Ascending aorta (tissue), 2 donors: ENCODE data around the gene PRAMEF12. TPM values are rescaled to one million over a fixed set of nuclear protein-coding genes. Genes with fewer than 3 reads are reported as not detected.
"Not testable (repeated sequence)": the region's sequence is repeated elsewhere in the genome, so short reads cannot be mapped to it uniquely, and the experiment has no call there.

Experiments
- DNase-seq, 2 donors: peaks; one replicate each; pipeline ENCODE4 v3.0.0-alpha.2; 2019; ENCODE audit warnings: low spot score in 2 of 2
- H3K27ac ChIP-seq, 2 donors: fragments of 200-600 bp; sonication (generic); one replicate each; pipeline ENCODE4 v1.5.1; 2016 to 2017; ENCODE audit warnings: mild to moderate bottlenecking in 1 of 2
- H3K27me3 ChIP-seq: fragments of 200-600 bp; sonication (generic); one replicate; pipeline ENCODE4 v1.5.1; 2017
- H3K36me3 ChIP-seq, 2 donors: fragments of 200-600 bp; sonication (generic); one replicate each; pipeline ENCODE4 v1.5.1; 2016
- H3K4me1 ChIP-seq, 2 donors: fragments of 200-600 bp; sonication (generic); one replicate each; pipeline ENCODE4 v1.5.1; 2016 to 2017; ENCODE audit warnings: mild to moderate bottlenecking in 1 of 2
- H3K4me3 ChIP-seq, 2 donors: fragments of 200-600 bp; sonication (generic); one replicate each; pipeline ENCODE4 v1.5.1; 2016 to 2017; ENCODE audit warnings: mild to moderate bottlenecking in 1 of 2
- H3K9me3 ChIP-seq, 2 donors: fragments of 200-600 bp; sonication (generic); one replicate each; pipeline ENCODE4 v1.5.1; 2016
- intact Hi-C: fragments of 100-400 bp; cut with DNase I; formaldehyde crosslinking; loops from one replicate; pipeline ENCODE4 v1.15.1; 2023
- total RNA-seq: library from RNA; depleted of rRNA; stranded (reverse); fragments of >200 nt; gene quantifications from one replicate; pipeline ENCODE4 v1.1.0, GENCODE V29; 2016
- TF ChIP-seq, protein P1 (sequence below), 3 experiments: fragments of 200-600 bp in 2 of 3; fragments of 450-650 bp in 1 of 3; sonication (generic) in 2 of 3; IDR thresholded peaks; one replicate each; pipeline ENCODE4 v1.5.1; 2016 to 2019; ENCODE audit warnings: antibody characterized with exemption in 3 of 3, mild to moderate bottlenecking in 1 of 3, moderate library complexity in 1 of 3

Gene PRAMEF12
- total RNA-seq, 1 donor from 2014 or later, result not detected

DNA sequence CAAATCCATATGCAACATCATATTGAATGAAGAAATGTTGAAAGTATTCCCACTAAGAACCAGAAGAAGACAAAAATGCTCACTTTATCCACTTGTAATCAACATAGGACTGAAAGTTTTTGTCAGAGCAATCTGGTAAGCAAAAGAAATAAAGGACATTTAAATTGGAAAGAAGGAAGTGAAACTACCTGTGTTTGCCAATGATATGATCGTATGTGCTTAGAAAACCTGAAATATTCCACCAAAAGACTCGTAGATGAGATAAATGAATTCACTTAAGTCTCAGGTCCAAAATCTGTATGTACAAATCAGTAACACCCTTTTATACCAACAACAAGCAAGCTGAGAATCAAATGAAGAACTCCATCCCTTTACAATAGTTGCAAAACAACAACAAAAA is 26.2 kb downstream of the PRAMEF12 start:
- Histone ChIP-seq H3K36me3 (no peaks in the 10 kb centered on the region), H3K27ac (no peak overlapping the region), H3K4me3 (no peak overlapping the region), H3K9me3 (no peaks in the 10 kb centered on the region), H3K4me1 (no peaks in the 10 kb centered on the region), H3K27me3 (no peaks in the 10 kb centered on the region)
- intact Hi-C loops, result no loop called here
- TF ChIP-seq, protein P1, sequence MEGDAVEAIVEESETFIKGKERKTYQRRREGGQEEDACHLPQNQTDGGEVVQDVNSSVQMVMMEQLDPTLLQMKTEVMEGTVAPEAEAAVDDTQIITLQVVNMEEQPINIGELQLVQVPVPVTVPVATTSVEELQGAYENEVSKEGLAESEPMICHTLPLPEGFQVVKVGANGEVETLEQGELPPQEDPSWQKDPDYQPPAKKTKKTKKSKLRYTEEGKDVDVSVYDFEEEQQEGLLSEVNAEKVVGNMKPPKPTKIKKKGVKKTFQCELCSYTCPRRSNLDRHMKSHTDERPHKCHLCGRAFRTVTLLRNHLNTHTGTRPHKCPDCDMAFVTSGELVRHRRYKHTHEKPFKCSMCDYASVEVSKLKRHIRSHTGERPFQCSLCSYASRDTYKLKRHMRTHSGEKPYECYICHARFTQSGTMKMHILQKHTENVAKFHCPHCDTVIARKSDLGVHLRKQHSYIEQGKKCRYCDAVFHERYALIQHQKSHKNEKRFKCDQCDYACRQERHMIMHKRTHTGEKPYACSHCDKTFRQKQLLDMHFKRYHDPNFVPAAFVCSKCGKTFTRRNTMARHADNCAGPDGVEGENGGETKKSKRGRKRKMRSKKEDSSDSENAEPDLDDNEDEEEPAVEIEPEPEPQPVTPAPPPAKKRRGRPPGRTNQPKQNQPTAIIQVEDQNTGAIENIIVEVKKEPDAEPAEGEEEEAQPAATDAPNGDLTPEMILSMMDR (IDR thresholded peaks at IDR 0.05), result no peak
- no peak for DNase-seq

DNA sequence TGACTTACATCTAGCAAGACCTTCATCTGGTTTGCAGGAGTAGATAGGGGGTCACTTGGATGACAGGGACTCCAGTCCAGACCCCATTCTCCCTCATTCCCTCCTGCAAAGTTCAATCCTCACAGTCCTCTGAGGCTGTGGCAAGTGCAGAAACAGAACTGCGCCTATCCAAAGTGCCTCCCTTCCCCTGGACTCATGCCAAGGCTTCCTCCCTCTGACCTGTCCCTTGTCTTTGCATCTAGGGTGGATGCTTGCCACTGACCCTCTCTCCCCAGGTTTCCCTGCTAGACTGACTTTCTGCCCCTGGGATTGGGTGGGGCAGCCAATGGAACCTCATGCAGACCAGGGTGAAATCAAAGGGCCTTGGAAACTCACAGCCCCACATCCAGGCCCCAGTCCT is 36.4 kb downstream of the PRAMEF12 start:
- H3K27ac ChIP-seq, result no peak overlapping the region
- H3K4me3 ChIP-seq, result no peak overlapping the region
- no peaks in the 10 kb centered on the region for H3K27me3 ChIP-seq
- H3K9me3 ChIP-seq, result no peaks in the 10 kb centered on the region
- intact Hi-C loops, result no loop called here
- no peak for DNase-seq
- no peaks in the 10 kb centered on the region for H3K36me3 ChIP-seq
- TF ChIP-seq, protein P1 (IDR thresholded peaks at IDR 0.05), result no peak
- H3K4me1 ChIP-seq, result no peaks in the 10 kb centered on the region

DNA sequence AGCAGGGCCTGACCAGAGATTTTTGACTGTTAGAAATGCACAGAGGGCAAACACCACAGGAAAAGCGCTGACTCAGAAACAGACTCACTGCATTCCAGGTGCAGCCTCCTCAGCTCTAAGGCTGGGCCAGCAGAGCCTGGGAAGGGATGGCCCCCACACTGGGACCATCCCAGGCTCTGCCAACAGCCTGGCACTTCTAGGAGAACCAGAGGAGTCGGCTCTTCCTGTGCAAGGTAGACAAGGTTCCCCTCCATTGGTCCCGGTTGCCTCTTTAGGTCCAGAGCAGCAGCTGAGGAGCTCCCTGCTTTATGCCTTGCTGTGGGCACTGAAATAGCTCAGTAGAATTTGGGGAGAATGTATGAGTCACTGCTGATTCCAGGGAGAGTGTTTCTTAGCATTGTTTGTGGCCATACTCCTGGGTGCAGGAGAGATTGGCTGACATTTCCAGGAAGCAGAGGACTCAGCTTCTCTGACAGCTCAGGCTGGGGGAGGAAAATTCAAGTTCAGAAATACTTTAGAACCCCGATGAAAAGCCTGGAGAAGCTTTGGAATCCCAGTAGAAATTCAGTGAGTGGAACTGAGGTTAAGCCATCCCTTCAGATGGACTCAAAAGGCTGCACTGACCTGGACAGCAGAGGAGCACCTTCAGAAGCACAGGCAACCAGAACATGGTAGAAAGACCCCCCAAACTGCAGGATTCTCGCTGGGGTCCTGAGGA is 37.3 kb downstream of the PRAMEF12 start:
- DNase-seq, result no peak
- Histone ChIP-seq H3K9me3 (no peaks in the 10 kb centered on the region), H3K27ac (no peak overlapping the region), H3K4me1 (no peaks in the 10 kb centered on the region), H3K27me3 (no peaks in the 10 kb centered on the region), H3K4me3 (no peak overlapping the region), H3K36me3 (no peaks in the 10 kb centered on the region)
- intact Hi-C loops, result no loop called here
- TF ChIP-seq, protein P1 (IDR thresholded peaks at IDR 0.05), result no peak

DNA sequence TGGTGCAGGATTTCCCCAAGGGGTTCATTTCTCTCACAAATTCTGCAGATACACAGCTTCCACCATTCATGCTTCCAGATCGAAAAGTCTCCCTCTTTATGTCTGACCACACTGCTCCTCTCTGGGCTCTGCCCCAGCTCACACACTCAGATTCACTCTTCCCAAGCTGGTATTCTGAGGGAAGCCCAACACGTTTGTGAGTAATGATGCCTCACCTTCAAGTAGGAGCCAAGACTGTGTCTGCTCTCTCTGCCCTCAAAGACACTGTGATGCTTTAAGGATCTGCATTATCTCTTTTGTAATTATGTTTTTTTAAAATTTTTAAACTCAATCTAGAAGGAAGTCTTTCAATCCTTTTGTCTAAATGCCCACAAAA is 37.9 kb downstream of the PRAMEF12 start:
- Histone ChIP-seq H3K27ac (no peak overlapping the region), H3K9me3 (no peaks in the 10 kb centered on the region), H3K4me3 (no peak overlapping the region), H3K36me3 (no peaks in the 10 kb centered on the region), H3K4me1 (no peaks in the 10 kb centered on the region), H3K27me3 (no peaks in the 10 kb centered on the region)
- intact Hi-C loops, result no loop called here
- DNase-seq, result no peak
- TF ChIP-seq, protein P1 (IDR thresholded peaks at IDR 0.05), result no peak

DNA sequence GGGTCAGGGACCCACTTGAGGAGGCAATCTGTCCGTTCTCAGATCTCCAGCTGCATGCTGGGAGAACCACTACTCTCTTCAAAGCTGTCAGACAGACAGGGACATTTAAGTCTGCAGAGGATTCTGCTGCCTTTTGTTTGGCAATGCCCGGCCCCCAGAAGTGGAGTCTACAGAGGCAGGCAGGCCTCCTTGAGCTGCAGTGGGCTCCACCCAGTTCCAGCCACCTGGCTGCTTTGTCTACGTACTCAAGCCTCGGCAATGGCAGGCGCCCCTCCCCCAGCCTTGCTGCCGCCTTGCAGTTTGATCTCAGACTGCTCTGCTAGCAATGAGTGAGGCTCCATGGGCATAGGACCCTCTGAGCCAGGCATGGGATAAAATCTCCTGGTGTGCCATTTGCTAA is 45.5 kb downstream of the PRAMEF12 start:
- H3K27me3 ChIP-seq, H3K27ac ChIP-seq, H3K9me3 ChIP-seq, H3K4me1 ChIP-seq, H3K4me3 ChIP-seq, DNase-seq, H3K36me3 ChIP-seq, intact Hi-C loops: not testable (repeated sequence)

Other genes starting within 250 kb of the PRAMEF12 start
- 39.4 TPM for gene DHRS3, start 155.5 kb upstream of the PRAMEF12 start, total RNA-seq
- not detected for gene AADACL4, start 129.7 kb upstream of the PRAMEF12 start, total RNA-seq
- not detected for gene AADACL3, start 57.6 kb upstream of the PRAMEF12 start, total RNA-seq
- gene CFAP107, start 27.5 kb upstream of the PRAMEF12 start, total RNA-seq, result not detected
- not detected for gene PRAMEF1, start 17.7 kb downstream of the PRAMEF12 start, total RNA-seq
- gene PRAMEF11, start 57.7 kb downstream of the PRAMEF12 start, total RNA-seq, result not detected
- gene HNRNPCL1, start 75.0 kb downstream of the PRAMEF12 start, total RNA-seq, result not detected
- not detected for gene PRAMEF2, start 83.3 kb downstream of the PRAMEF12 start, total RNA-seq
- gene PRAMEF4, start 112.5 kb downstream of the PRAMEF12 start, total RNA-seq, result not detected
- gene PRAMEF10, start 124.5 kb downstream of the PRAMEF12 start, total RNA-seq, result not detected
- not detected for gene PRAMEF7, start 142.9 kb downstream of the PRAMEF12 start, total RNA-seq
- not detected for gene PRAMEF6, start 173.8 kb downstream of the PRAMEF12 start, total RNA-seq